Thyroid gland (tissue), 4 donors: Measurements from ENCODE around the gene STXBP3. TPM values are rescaled to one million over a fixed set of nuclear protein-coding genes. Genes with fewer than 3 reads are reported as not detected.

Experiments
- DNase-seq, 2 donors: peaks; one replicate each; pipeline ENCODE4 v3.0.0-alpha.2; 2019
- H3K27ac ChIP-seq, 3 donors: fragments of 200-600 bp; sonication (generic); 1 replicate in 2 of 3; 2 replicates in 1 of 3; pipeline ENCODE4 v1.5.1; 2016 to 2019; ENCODE audit warnings: mild to moderate bottlenecking in 1 of 3, moderate library complexity in 1 of 3
- H3K27me3 ChIP-seq: fragments of 200-600 bp; sonication (generic); one replicate; pipeline ENCODE4 v1.5.1; 2019
- H3K36me3 ChIP-seq, 2 donors: fragments of 200-600 bp; sonication (generic); one replicate each; pipeline ENCODE4 v1.5.1; 2016 to 2019
- H3K4me1 ChIP-seq, 2 donors: fragments of 200-600 bp; sonication (generic); one replicate each; pipeline ENCODE4 v1.5.1; 2017 to 2019
- H3K4me3 ChIP-seq, 3 donors: fragments of 200-600 bp; sonication (generic); replicated peaks in 1 of 3; 1 replicate in 2 of 3; 2 replicates in 1 of 3; pipeline ENCODE4 v1.5.1; 2016; ENCODE audit warnings: mild to moderate bottlenecking in 1 of 3
- H3K9me3 ChIP-seq: fragments of 200-600 bp; sonication (generic); one replicate; pipeline ENCODE4 v1.5.1; 2017
- POLR2A ChIP-seq, 2 donors: fragments of 450-650 bp; IDR thresholded peaks; one replicate each; pipeline ENCODE4 v1.6.1; 2017; ENCODE audit warnings: antibody characterized with exemption in 2 of 2, mild to moderate bottlenecking in 2 of 2, moderate library complexity in 1 of 2
- WGBS, 2 donors: methylation state at CpG; one replicate each; pipeline ENCODE4 v1.1.5; 2017; 5-methylcytosine and 5-hydroxymethylcytosine counted together
- intact Hi-C: fragments of 100-400 bp; cut with DNase I; formaldehyde crosslinking; loops from one replicate; pipeline ENCODE4 v1.15.1; 2023
- total RNA-seq, 4 donors: library from RNA; depleted of rRNA; stranded (reverse); fragments of >200 nt; gene quantifications; one replicate each; pipeline ENCODE4 v1.2.3, GENCODE V29; 2016
- TF ChIP-seq, protein P1 (sequence below), 6 experiments: fragments of 200-600 bp in 3 of 6; fragments of 450-650 bp in 3 of 6; sonication (generic) in 3 of 6; IDR thresholded peaks; one replicate each; pipeline ENCODE4 v1.5.1; 2016 to 2019; ENCODE audit warnings: antibody characterized with exemption in 6 of 6, mild to moderate bottlenecking in 2 of 6, inconsistent platforms in 1 of 6, moderate library complexity in 1 of 6

The STXBP3 gene
- total RNA-seq, 4 donors from 2014 or later = 82.6 to 223 (median 100) TPM

DNA sequence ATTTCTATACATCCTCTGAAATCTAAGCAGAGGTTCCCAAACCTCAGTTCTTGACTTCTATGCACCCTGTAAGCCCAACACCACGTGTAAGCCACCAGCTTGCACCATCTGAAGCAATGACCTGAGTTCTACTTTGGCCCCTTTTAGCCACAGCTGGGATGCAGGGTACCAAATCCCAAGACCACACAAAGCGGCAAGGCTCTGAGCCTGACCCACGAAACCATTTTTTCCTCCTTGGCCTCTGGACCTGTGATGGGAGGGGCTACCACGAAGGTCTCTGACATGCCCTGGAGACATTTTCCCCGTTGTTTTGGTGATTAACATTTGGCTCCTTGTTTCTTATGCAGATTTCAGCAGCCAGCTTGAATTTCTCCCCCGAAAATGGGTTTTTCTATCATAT, 38.8 kb downstream of the STXBP3 start:
- H3K36me3 ChIP-seq = peaks cover 27 to 36% of the 10 kb centered on the region in 2 donors
- intact Hi-C loops = no loop called here
- no peaks in the 10 kb centered on the region for H3K9me3 ChIP-seq

DNA sequence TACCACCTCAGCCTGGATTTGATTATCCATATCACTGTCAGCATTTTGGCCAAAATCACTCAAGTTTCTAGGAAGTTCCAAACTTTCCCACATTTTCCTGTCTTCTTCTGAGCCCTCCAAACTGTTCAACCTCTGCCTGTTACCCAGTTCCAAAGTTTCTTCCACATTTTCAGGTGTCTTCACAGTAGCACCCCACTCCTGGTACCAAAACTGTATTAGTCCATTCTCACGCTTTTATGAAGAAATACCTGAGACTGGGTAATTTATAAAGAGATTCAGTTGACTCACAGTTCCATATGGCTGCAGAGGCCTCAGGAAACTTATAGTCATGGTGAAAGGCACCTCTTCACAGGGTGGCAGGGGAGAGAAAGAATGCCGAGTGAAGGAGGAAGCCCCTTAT, 39.4 kb downstream of the STXBP3 start:
- intact Hi-C loops = no loop called here
- no peak for DNase-seq
- Histone ChIP-seq H3K27ac (no peak overlapping the region), H3K36me3 (peaks cover 27 to 36% of the 10 kb centered on the region in 2 donors), H3K4me1 (no peaks in the 10 kb centered on the region), H3K4me3 (no peak overlapping the region), H3K27me3 (no peaks in the 10 kb centered on the region), H3K9me3 (no peaks in the 10 kb centered on the region)
- 94 to 99% methylated on average over 2 of the region's 2 CpGs for WGBS, 2 donors
- TF ChIP-seq, protein P1, sequence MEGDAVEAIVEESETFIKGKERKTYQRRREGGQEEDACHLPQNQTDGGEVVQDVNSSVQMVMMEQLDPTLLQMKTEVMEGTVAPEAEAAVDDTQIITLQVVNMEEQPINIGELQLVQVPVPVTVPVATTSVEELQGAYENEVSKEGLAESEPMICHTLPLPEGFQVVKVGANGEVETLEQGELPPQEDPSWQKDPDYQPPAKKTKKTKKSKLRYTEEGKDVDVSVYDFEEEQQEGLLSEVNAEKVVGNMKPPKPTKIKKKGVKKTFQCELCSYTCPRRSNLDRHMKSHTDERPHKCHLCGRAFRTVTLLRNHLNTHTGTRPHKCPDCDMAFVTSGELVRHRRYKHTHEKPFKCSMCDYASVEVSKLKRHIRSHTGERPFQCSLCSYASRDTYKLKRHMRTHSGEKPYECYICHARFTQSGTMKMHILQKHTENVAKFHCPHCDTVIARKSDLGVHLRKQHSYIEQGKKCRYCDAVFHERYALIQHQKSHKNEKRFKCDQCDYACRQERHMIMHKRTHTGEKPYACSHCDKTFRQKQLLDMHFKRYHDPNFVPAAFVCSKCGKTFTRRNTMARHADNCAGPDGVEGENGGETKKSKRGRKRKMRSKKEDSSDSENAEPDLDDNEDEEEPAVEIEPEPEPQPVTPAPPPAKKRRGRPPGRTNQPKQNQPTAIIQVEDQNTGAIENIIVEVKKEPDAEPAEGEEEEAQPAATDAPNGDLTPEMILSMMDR (IDR thresholded peaks at IDR 0.05) = no peak
- no peak for TF ChIP-seq POLR2A (IDR thresholded peaks at IDR 0.05)

More for the DNA sequence above, 38.8 kb downstream of the STXBP3 start:
- H3K4me3 ChIP-seq = no peak overlapping the region
- TF ChIP-seq POLR2A (IDR thresholded peaks at IDR 0.05) = no peak
- TF ChIP-seq, protein P1 (IDR thresholded peaks at IDR 0.05) = no peak
- WGBS, 2 donors = 96 to 99% methylated on average over 6 of the region's 6 CpGs
- H3K27me3 ChIP-seq = no peaks in the 10 kb centered on the region
- H3K27ac ChIP-seq = no peak overlapping the region
- DNase-seq = no peak
- no peaks in the 10 kb centered on the region for H3K4me1 ChIP-seq

DNA sequence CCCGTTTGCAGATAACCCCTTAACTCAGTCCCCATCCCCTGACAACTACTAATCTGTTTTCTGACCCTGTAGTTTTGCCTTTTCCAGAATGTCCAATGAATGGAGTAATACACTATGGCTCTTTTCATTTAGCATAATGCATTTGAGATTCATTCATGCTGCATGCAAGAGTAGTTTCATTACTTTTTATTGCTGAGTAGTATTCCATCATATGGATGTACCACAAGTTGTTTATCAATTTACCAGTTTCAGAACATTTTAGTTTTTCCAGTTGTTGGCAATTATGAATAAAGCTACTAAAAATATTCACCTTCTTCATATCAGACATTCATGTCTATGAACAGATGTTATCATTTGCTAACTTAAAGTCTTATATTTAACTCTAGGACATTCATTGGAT, 45.3 kb downstream of the STXBP3 start:
- no peak for TF ChIP-seq POLR2A (IDR thresholded peaks at IDR 0.05)
- TF ChIP-seq, protein P1 (IDR thresholded peaks at IDR 0.05) = no peak
- Histone ChIP-seq H3K9me3 (no peaks in the 10 kb centered on the region), H3K36me3 (peaks cover 16 to 24% of the 10 kb centered on the region in 2 donors), H3K27me3 (no peaks in the 10 kb centered on the region), H3K4me3 (no peak overlapping the region), H3K4me1 (no peaks in the 10 kb centered on the region), H3K27ac (no peak overlapping the region)
- DNase-seq = no peak
- 97 to 100% methylated on average over 1 of the region's 1 CpG for WGBS, 2 donors
- intact Hi-C loops = no loop called here

DNA sequence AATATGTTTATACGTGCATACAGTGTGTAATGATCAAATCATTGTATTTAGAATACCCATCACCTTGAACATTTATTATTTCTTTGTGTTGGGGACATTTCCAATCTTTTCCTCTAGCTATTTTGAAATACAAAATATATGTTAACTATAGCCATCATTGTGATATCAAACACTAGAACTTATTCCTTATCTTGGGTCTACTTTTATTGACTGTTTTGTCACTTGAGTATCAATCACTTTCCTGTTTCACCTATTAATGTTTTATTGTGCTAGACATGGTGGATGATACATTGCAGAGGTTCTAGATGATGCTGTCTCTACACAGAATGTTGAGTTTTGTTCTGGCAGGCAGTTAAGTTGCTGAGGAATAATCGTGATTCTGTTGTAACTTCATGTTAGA, 45.9 kb downstream of the STXBP3 start:
- Histone ChIP-seq H3K27ac (no peak overlapping the region), H3K9me3 (no peaks in the 10 kb centered on the region), H3K36me3 (peaks cover 16 to 26% of the 10 kb centered on the region in 2 donors), H3K4me1 (no peaks in the 10 kb centered on the region), H3K27me3 (no peaks in the 10 kb centered on the region), H3K4me3 (no peak overlapping the region)
- DNase-seq = no peak
- intact Hi-C loops = no loop called here
- 96 to 100% methylated on average over 2 of the region's 2 CpGs for WGBS, 2 donors
- TF ChIP-seq, protein P1 (IDR thresholded peaks at IDR 0.05) = no peak
- TF ChIP-seq POLR2A (IDR thresholded peaks at IDR 0.05) = no peak

DNA sequence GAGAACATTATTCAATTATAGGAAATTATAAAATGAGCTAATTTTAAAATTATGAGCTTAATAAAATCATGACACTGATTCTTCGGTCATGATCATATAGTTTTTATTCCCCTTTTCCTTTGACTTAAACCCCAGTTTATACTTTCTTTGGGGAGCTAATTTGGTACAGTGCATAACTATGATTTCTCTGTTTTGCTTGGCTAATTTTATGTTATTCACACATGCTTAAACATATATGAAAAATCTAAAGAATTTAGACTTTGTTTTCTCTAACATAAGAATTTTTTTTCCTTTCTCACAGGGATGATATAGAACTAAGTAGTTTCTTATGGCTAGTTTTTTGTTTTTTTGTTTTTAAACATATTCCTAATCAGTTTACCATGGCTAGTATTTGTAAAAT, 52.5 kb downstream of the STXBP3 start:
- no peaks in the 10 kb centered on the region for H3K27me3 ChIP-seq
- H3K9me3 ChIP-seq = no peaks in the 10 kb centered on the region
- no peak overlapping the region for H3K27ac ChIP-seq
- no peak for TF ChIP-seq POLR2A (IDR thresholded peaks at IDR 0.05)
- TF ChIP-seq, protein P1 (IDR thresholded peaks at IDR 0.05) = no peak
- 87 to 89% methylated on average over 1 of the region's 1 CpG for WGBS, 2 donors
- H3K4me3 ChIP-seq = no peak overlapping the region
- peaks cover 27 to 45% of the 10 kb centered on the region in 2 donors for H3K36me3 ChIP-seq
- no peaks in the 10 kb centered on the region for H3K4me1 ChIP-seq
- intact Hi-C loops = no loop called here
- DNase-seq = no peak
